ENCODE measurements around the gene IQUB.

The IQUB gene

GRCh38 chr7:123502201-123502600 is 32.2 kb downstream of the IQUB start:
- Histone ChIP-seq H3K4me3 (replicated peaks; ENCODE audit: insufficient read depth, low read length) (no peak overlapping the region), H3K27me3 (ENCODE audit: insufficient read depth, poor library complexity, severe bottlenecking) (no peaks in the 10 kb centered on the region), H3K27ac (replicated peaks) (no peak overlapping the region)
- no peak for DNase-seq (ENCODE audit: low read depth in 1 of 2, low spot score in 1 of 2)
- TF ChIP-seq CTCF (IDR thresholded peaks at IDR 0.05; ENCODE audit: insufficient read depth, low read length) (no peak), GABPA (IDR thresholded peaks at IDR 0.05; ENCODE audit: low read depth) (no peak), POLR2AphosphoS5 (IDR thresholded peaks at IDR 0.05; ENCODE audit: low read depth) (no peak)

GRCh38 chr7:123500878-123501489 is 33.4 kb downstream of the IQUB start:
- H3K27ac ChIP-seq (replicated peaks): no peak overlapping the region
- H3K4me3 ChIP-seq (replicated peaks; ENCODE audit: insufficient read depth, low read length): no peak overlapping the region
- DNase-seq (ENCODE audit: low read depth in 1 of 2, low spot score in 1 of 2): no peak
- TF ChIP-seq GABPA (IDR thresholded peaks at IDR 0.05; ENCODE audit: low read depth) (no peak), POLR2AphosphoS5 (IDR thresholded peaks at IDR 0.05; ENCODE audit: low read depth) (no peak), SPI1 (IDR thresholded peaks at IDR 0.05; ENCODE audit: borderline replicate concordance, low read depth) (no peak), REST (IDR thresholded peaks at IDR 0.05; ENCODE audit: insufficient replicate concordance, low read depth) (no peak), CTCF (IDR thresholded peaks at IDR 0.05; ENCODE audit: insufficient read depth, low read length) (no peak)
- H3K27me3 ChIP-seq (ENCODE audit: insufficient read depth, poor library complexity, severe bottlenecking): no peaks in the 10 kb centered on the region

- TF ChIP-seq POLR2AphosphoS5 (IDR thresholded peaks at IDR 0.05; ENCODE audit: low read depth) (no peak), REST (IDR thresholded peaks at IDR 0.05; ENCODE audit: insufficient replicate concordance, low read depth) (no peak), CTCF (IDR thresholded peaks at IDR 0.05; ENCODE audit: insufficient read depth, low read length) (no peak), SPI1 (IDR thresholded peaks at IDR 0.05; ENCODE audit: borderline replicate concordance, low read depth) (no peak), GABPA (IDR thresholded peaks at IDR 0.05; ENCODE audit: low read depth) (no peak)
- Histone ChIP-seq H3K27ac (replicated peaks) (no peak overlapping the region), H3K4me3 (replicated peaks; ENCODE audit: insufficient read depth, low read length) (no peak overlapping the region), H3K27me3 (ENCODE audit: insufficient read depth, poor library complexity, severe bottlenecking) (no peaks in the 10 kb centered on the region)
- no peak for DNase-seq (ENCODE audit: low read depth in 1 of 2, low spot score in 1 of 2)
Observed at GRCh38 chr7:123499211-123499970, 35.0 kb downstream of the IQUB start.

All from HL-60 (cell line).